Anterior cingulate cortex (tissue), 58 donors: Measurements from ENCODE around the gene NT5DC3.

Experiments
- DNase-seq, 58 donors: peaks; one replicate each; lab custom pipeline; 2025; lab: John Stamatoyannopoulos, UW

The NT5DC3 gene

DNA sequence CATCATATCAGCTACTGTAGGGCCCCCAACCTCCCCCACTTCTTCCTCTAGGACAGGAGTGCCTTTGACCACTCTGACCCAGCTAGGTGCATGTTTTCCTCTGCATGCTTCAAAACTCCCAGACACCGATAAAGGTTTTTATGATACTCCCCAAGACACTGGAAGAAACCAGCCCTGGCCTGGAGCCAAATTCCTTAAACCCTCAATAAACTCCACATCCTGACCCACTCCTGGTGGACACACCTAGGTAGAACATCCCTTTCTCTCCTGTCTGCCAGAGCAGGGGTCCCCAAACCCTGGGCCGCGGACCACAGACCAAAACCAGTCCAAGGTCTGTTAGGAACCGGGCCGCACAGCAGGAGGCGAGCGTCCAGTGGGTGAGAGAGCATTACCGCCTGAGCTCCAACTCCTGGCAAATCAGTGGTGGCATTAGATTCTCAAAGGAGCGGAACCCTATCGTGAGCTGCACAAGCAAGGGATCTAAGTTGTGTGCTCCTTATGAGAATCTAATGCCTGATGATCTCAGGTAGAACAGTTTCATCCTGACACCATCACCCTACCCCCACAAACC, 49.6 kb downstream of the NT5DC3 start:
- no peak for DNase-seq

DNA sequence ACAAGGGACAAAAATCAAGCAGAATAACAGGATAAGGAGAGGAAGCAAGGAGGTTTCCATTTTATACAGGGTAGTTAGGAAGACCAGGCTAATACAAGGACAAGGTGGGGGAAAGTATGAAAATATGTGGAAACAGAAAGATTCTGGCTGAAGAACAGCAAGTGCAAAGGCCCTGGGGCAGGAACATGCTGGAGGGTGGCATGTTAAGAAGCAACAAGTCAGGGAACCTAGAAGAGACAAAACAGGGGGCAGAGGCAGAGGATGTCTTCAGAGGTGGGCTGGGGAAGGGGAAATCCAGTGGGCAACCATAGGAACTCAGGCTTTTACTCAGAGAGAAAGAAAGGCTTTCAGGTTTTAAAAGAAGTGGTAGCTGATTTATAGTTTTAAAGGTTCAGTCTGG, 54.8 kb downstream of the NT5DC3 start:
- no peak for DNase-seq

DNA sequence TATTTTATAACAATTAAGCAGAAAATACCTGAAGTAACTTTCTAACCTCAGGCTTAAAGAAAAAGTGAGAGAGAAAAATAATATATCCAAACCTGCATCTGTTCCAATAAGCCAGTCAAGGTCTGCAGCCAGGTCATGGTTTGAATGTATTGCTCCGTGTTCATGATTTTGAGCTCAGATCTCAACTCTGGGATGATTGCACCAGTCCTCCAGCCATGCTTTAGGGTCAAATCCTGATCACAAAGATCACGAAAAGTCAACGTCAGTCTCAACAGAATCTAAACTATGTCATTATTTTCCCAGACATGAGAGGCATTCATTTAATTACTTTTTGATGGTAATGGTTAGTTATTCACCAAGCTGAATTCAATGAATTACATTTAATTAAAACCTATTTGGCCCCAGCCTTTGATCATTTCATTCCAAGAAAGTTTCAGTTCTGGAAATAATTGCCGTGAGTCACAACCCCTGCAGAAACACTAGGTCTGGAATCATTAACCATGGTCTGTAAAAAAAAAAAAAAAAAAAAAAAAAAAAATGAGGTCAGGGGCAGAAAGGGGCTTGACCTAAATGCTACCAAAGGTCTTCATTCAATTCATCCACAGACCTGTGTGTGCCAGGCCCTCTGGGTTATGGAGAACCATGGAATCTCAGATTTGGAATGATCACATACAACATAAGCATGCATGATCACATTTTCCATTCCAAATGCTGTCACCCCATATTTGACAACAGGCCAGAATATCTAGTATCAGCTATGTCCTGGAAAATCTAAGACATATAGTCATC, 55.6 kb downstream of the NT5DC3 start:
- no peak for DNase-seq

DNA sequence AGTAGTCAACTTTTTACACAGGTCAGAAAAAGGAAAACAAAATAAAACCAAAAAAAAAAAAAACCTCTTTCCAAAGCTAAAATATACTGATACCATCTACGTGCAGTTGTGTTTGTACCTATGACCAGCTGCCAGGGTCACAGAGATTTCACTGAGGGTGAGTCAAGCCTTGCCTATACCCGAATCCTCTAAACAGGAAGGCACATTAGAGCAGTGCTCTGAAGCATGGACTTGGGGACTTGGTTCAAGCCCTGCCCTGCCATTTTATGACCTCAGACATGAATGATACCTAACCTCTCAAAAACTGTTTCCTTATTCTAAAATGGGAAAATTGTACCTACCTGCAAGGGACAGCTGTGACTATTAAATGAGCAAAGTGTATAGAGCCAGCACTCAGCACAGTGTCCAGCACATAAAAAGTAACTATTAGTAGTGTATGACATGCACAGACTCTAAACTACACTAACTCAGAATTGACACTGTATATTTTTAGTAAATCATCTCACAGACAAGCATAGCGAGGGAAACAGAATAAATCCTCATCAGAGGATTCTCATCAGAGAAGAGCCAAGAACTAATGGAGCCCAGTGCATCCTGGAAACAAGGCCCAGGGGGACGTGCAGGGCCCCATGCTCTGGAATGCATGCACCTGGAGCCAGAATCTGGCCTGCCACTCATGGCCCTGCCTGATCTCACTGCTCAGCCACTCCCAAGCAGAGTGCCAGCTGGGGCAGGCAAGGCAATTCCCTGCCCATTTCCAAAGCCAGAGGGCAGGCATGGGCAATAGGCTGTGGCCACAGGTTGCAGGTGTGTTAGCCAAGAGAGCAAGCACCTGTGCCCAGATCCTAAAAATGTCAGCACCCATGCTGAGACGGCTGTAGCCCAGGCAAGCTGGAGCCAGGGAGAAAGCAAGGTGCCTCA, 57.0 kb downstream of the NT5DC3 start:
- no peak for DNase-seq

DNA sequence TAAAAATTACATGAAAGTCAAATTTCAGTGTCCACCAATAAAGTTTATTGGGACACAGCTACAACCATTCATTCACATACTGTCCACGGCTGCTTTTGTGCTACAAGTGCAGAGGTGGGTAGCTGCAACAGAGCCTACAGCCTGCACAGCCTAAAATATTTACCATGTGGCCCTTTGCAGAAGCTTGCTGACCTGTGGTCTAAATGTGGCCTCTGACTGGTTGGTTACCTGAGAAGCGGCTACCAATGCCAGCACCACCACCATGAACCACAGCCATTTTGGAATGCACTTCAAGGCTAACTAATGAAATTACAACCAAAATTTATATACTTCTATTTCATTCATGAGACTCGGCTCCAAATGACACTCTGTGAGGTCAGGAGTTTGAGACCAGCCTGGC, 58.6 kb downstream of the NT5DC3 start:
- no peak for DNase-seq

DNA sequence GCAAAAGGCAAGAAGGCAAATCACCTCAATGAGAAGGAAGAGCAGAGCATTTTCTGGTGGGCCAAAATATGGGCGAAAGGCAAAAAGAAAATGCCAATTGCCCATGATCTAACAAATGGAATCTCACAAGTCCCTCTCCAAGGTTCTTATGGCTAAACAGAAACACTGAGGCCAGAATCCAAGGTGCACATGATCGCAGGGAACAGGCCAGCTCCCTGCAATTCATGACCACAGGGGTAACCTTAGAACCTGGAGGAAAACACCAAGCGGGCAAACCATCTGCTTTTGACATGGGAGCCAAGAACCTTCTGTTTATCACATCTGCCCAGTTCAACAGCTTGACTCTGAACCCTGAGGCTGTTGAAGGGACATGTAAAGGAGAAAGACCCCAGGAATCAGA, 60.0 kb downstream of the NT5DC3 start:
- DNase-seq, result no peak

DNA sequence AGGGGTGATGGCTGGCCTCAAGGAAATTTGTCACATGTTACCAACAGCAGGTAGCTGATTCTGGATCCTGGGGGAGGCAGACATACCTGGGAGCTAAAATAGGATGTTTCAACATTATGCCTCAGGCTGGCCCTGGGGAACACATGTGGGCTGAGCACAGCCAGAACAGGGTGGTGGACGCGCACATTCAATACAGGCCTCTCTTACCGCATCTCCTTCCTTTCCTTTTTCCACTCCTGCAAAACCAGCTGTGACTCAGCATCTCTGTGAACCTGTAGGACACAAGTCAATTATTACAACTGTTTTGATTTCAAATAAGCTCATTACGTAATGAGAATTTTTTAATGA, 61.0 kb downstream of the NT5DC3 start:
- no peak for DNase-seq

DNA sequence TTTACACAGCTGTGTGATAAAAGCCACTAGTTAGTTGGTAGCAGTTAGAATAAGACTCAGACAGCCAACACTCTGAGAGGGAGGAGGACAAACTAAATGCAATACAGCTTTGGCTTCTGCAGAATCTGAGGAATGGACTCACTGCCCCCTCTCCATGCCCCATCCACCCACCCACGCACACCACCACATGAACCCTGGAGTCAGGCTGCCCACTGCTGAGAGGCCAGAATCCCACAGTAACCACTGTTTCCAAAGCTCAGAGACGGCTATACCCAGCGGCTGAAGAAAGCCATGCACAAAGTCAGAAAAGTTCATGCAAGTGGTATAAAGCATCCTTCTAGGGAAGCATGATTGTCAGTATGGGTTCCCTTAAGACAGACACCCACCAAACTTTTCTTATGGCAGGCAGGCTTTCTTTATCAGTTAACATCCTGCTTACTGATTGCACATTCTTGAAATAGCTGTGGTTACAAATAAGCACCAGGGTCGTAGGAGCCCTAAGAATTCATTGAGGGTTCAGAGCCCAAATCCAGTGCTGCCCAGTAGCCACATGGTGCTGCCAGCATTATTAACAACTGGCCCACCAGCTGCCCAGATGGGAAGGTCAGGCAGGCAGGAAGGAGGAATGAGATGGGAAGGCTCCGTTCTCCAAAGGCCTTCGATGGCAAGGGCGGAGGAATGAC, 61.5 kb downstream of the NT5DC3 start:
- DNase-seq, result no peak

DNA sequence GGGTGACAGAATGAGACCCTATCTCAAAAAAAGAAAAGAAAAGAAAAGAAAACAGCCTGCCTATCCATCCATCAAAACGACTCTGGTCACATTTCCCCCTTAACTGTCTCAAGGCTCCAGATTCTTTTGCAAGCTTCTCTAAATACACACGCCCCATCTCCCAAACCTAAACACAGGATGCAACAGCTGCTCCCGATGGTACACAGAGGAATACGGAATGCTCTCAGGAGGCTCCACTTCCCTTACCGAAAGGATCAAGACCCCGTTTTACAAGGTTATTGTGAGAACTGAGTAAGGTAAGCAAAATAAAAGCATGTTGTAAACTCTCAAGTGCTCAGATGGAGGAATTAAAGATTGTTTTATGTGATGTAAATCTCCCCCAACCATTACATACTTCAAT, 62.3 kb downstream of the NT5DC3 start:
- DNase-seq, result no peak

DNA sequence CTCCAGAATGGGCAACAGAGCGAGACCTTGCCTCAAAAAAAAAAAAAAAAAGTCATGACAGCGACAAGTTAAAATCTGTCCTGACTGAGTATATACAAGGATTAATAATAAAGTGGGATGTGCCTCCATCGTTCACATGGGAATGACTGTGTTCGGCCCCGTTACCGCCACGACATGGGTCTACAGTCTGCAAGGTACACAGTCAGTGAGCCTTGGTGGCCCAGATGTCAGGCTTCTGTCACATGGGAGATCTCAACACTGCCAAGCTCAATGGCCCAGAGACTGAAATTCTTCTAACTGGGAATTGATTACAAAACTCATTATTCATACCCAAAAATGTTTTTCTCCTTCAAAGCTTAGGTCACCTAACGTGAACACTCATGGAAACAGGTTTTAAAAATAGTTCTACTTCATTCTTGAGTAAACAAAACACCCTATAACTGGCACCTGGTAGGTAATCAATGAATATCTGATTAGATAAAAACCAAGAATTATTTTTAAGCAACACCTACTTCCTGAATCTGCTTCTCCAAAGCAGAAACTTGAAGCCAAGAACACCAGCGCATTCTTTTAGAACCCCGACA, 66.0 kb downstream of the NT5DC3 start:
- no peak for DNase-seq

DNA sequence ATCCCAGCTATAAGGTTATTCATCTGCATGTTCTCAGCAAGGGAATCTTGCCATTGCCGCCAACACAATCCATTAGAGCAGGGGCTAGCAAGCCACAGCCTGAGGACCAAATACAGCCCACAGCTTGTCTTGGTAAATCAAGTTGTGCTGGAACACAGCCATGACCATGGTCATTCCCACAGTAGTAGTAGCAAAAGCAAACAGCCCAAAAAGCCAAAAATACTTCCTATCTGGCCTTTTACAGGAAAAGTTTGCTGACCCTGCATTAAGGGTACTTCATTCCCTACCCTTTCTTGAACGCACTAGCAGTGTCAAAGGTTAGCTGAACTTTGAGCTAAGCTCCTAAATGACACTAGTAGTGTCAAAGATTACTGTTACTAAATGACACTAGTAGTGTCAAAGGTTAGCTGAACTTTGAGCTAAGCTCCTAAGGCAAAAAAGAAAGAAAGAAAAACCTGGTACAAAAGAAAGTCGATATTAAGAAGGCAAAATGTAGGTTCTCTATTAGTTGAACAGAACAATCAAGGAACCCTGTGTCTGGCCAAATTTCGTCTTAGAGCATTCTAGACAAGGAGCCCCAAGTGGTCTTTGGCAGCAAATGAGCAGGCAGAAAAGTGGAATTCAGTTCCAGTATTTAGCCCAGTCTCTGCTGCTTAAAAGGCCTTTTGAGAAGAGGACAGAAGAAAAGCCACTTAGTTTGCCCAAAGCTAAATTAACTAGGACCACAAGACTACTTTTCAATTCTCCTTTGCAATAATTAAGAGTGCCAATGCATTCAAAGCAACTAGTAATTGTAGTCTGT, 67.7 kb downstream of the NT5DC3 start:
- DNase-seq, result peak in 12 of 58 donors; percentile 4 to 74 (median 16)

DNA sequence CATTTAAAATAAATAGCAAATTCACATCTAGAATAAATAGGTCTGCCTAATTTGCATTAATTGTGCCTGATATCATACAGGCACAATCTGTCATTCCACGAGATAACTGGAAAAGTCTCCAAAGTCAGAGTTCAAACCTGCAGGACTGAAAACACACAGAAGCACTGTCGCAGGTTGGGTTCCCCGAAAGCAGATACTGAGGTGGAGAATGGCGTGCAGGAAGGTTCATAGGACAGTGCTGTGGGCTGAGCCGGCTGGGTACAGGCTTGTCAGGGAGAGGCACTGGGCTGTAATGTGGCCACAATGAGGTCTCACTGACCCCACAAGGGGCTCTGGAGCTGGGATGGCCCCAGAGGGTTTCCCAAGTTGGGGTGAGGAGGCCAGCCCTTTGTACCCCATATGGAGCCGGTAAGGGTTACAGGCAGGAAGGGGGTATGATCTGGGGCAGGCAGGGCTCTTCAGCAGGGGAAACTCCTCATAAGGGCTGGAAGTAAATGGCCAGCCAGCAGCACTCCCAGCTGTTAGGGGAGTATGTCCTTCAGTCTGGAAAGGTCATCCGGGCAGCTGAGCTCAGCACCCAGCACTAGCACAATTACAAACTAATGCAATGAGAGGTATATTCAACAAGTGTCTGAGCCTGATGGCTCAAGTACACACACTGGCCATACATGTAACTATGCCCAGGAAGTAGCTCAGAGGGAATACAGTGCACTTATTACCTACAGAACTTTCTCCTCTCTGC, 68.5 kb downstream of the NT5DC3 start:
- no peak for DNase-seq

DNA sequence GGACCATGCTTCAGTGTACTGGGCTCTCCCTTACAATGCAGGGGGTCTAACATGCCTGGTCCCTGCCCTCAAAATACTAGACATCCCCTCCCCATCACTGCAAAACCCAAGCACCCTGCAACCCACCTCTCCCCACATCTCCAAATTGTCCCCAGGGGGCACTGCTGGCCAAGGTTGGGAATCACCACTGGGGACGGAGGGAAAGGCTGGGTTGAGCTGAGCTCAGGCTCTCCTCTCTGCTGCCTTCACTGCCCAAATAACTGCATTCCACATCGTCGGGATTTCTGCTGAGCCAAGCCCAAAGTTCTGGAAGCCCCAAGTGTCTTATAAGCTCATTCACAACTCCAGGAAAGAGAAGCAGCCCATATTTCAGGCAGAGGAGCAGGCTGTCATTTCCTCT, 69.6 kb downstream of the NT5DC3 start:
- DNase-seq, result peak in 22 of 58 donors; percentile 3 to 40 (median 8)

DNA sequence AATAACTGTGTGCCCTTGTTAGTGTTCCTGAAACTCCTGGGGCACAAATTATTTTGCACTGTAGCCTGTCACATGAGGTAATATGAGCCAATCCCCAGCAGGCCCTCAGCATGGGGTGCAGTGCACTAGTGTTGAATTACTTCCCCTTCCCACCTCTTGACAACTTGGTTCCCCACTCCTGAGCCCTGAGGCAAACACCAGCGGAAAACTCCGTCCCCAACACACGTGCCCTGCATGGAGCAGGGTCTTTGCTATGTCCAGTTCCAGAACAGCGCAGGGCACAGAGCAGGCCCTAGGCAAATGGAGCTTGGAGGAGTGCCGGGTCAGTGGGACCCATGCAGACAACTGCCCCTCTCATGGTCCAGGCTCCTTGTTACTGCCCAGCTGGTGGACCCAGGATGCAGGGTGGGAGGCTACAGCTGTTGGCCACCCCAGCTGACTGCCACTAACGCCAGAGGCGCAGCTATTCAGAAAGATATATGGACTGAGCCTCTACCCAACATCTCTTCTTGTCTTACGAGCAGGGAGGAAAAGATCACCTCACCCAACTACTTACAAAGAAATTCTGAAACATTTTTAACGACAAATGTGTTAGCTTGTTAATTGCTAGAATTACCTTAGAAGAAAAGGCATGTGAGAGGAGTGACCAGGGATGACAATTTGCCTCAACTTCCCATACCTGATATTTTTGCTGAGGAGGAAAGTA, 71.6 kb downstream of the NT5DC3 start:
- no peak for DNase-seq

DNA sequence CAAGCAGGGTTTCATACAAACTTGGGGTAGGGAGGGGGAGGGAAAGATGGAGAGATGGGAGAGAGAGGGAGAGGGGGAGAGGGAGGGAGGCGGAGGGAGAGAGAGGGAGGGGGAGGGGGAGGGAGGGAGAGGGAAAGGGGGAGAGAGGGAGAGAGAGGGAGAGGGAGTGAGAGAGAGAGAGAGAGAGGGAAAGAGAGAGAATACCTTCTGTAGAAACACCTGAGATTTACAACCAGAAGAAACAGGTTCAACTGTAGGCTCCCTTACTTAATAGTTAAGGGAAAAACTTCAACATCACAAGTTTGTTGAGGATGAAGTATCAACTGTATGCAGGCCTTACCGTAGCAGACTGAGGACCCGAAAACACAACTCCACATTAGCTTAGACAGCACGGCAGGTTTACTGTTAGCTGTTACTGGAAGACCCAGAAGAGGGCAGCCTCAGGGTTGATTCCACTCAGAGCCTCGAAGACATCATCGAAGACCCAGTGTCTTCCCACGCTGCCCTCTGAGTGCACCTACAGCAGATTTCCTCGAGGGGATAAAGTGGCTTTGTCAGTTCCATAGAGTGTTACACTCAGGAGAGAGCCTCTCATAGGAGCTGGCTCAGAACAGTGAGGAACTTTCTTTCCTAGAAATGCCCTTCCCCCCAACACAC, 72.4 kb downstream of the NT5DC3 start:
- DNase-seq, result no peak

DNA sequence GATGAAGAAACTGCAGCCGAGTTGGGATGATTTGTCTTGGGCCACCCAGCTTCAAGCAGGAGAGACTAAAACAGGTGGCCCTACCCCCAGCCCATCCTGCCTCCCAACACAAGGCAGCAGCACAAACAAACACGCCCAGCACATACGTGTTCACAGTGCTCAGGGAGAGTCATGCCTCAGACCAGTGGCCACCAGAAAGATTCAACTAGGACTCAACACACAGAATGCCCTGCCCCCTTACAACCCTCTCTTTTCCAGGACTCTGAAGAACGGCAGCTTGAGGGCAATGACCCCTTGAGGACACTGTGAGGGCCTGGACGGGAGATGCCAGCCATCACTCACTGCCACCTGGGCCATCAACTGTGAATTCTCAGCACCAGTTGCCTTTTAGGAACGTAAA, 75.0 kb downstream of the NT5DC3 start:
- no peak for DNase-seq

DNA sequence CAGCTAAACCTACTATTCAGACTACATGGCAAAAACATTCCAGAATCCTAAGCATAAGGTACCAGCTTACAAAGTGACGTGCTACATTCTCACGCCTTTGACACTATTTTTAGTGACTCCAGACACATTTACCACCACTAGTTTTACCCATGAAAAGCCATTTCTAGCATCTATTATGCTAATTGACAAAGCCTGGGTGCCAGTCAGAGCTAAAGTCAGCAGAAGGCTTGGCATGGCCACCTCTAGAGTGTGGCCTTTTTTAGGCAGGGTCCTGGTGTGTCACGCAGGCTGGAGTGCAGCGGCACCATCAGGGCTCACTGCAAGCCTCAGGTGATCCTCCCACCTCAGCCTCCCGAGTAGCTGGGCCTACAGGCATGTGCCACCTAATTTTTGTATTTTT, 75.7 kb downstream of the NT5DC3 start:
- no peak for DNase-seq

DNA sequence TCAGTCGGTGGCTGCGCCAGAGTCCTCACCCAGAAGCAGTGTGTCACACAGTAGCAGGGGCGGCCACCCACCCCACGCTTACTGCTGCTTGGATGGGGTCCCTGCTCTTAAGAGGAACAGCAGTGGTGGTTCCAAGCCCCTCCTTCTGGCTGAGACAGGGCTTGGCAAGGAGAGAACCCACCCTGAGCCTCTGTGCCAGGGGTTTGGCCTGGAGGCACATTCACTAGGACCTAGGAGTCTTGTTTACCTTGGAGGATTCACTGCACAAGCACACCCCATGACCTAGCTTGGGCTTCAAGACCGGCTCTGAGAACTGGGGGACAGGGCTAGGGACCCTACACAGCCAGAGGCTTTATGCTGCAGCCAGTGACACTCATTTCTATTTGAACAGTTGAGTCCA, 78.6 kb downstream of the NT5DC3 start:
- no peak for DNase-seq
